Epithelial cell of esophagus (primary cell): ENCODE data around the gene RBM18.

Experiments used
- DNase-seq: peaks from one replicate; pipeline ENCODE4 v3.0.0; 2010; ENCODE audit warnings: low read depth
- H3K4me3 ChIP-seq: 2 replicates; pipeline ENCODE4 v1.5.1; 2011; ENCODE audit warnings: mild to moderate bottlenecking, low read length, control low read depth
- TF ChIP-seq, protein P1 (sequence below): IDR thresholded peaks from 2 replicates; pipeline ENCODE4 v1.5.1; 2011; ENCODE audit warnings: low read depth, mild to moderate bottlenecking, low read length, control low read depth, inconsistent platforms; ENCODE audit not compliant: insufficient read depth; ENCODE audit errors: missing control alignments

Gene RBM18

DNA sequence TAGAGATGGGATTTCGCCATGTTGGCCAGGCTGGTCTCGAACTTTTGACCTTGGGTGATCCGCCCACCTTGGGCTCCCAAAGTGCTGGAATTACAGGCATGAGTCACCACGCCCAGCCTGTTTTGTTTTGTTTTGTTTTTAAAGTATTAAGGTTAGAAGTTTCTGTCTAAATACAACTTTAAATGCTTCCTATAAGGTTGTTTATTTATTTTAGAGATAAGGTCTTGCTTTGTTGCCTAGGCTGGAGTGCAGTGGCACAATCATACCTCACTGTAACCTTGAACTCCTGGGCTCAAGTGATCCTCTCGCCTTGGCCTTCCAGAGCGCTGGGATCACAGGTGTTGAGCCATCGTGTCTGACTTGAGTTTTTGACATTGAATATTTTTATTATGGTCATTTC is 11.5 kb upstream of the RBM18 start:
- TF ChIP-seq, protein P1, sequence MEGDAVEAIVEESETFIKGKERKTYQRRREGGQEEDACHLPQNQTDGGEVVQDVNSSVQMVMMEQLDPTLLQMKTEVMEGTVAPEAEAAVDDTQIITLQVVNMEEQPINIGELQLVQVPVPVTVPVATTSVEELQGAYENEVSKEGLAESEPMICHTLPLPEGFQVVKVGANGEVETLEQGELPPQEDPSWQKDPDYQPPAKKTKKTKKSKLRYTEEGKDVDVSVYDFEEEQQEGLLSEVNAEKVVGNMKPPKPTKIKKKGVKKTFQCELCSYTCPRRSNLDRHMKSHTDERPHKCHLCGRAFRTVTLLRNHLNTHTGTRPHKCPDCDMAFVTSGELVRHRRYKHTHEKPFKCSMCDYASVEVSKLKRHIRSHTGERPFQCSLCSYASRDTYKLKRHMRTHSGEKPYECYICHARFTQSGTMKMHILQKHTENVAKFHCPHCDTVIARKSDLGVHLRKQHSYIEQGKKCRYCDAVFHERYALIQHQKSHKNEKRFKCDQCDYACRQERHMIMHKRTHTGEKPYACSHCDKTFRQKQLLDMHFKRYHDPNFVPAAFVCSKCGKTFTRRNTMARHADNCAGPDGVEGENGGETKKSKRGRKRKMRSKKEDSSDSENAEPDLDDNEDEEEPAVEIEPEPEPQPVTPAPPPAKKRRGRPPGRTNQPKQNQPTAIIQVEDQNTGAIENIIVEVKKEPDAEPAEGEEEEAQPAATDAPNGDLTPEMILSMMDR: no peak
- no peak for DNase-seq
- no peak overlapping the region for H3K4me3 ChIP-seq

DNA sequence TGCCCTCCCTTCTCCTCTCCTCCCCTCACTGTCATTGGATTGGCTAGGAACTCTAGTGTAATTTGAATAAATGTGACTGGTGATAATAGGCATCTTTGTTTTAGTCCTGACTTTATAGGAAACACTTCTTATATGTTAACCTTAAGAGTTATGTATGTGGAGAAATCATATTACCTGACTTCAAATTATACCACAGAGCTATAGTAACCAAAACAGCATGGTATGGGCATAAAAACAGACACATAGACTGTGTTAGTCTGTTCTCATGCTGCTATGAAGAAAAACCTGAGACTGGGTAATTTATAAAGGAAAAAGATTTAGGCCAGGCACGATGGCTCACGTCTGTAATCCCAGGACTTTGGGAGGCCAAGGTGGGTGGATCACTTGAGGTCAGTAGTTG is 9.4 kb upstream of the RBM18 start:
- no peak overlapping the region for H3K4me3 ChIP-seq
- TF ChIP-seq, protein P1: no peak

DNA sequence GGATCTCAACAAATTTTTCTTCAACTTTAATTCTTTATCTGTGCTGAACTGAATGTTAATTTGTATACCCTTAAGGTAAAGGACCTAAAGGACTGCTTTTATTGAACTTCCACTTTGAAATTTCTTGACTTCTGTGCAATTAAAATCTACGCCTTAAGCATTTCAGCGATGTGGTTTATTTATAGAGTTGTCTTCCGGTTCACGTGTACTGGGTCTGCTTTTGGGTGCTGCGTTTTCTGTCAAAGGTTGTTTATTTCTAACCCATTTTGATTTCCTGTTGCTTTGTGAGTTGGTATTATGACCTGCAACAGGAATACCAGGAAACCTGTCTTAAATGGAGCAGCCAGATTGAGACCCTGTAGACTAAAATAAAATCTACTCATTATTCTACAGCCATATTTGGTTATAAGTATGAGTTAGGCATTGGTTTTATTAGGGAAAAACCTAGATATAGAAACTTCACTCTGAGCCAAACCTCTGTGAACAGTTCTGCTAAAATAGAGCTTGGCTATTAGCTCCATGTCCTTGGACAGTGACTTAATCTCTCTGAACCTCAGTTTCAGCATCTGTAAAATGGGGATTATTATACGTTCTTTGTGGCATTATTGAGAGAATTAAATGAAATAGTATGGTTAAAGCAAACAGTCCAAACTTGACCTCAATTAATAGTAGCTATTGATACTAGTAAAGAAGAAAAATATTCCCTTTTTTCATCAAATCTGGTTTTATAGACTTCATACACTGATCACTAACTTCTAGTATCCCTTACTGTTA is 3.6 kb upstream of the RBM18 start:
- TF ChIP-seq, protein P1: no peak
- DNase-seq: no peak

More for the DNA sequence above, 9.4 kb upstream of the RBM18 start:
- no peak for DNase-seq

DNA sequence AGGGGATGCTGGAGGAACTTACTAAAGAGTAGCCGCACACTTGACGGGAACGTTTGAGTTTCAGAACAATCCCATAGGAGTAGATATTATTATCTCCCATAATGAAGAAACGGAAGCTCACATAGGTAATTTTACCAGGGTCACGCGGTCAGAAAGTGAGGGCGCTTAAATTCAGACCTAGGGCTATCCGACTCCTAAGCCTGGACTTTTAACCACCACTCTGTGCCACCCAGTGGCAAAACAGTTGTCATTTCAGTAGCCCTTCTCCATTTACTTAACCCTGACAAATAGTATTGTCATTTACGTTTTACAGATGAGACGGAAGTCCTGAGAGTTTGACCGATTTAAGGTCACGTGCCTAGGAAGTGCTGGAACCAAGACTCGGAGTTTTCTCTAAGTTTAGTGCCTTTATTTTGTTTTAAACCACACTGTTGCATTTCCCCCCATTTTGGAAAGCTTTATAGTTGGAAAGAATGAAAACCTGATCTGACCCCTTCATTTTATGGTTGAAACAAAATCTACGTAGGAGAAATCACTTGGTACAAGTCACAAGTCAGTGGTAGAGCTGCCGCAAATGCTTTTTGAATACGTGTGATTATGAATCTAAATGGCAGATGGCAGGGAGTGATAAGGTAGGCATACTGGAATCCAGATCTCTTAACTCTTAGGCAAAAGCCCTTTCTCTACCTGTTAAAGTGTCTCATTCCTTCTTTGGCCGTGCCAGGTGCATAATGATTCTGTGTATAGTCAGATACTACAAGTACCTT is 692 bp upstream of the RBM18 start:
- TF ChIP-seq, protein P1: no peak
- peak overlapping the region; percentile 89 for H3K4me3 ChIP-seq
- peak; percentile 36 for DNase-seq

More for the DNA sequence above, 3.6 kb upstream of the RBM18 start:
- no peak overlapping the region for H3K4me3 ChIP-seq

DNA sequence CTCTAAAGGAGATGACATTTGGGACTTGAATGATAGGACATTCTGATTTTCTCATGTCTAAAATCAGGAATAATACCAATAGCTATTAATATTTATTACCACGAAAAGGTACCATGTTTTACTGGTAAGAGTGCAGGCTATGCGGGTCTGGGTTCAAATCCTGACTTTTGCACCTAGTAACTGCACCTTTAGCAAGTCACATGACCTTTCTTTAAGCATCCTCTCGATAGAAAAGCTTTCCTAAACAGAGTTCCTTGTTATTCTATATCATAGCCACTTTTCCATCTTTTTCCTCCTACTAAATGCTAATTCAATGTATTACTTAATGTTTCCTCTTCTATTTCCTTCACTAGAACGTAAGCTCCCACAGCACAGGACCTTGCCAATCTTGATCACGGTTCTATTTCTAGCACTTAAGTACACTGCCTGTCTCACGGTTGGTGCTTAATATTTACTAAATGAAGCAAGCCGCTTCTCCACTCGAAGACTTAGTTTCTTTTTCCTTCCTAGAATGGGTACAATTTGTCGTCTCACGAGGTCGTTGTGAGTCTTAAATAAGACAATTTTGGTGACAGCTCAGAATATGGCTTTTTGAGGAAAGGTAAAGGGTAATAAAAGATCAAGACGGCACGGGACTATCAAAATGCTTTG is 816 bp downstream of the RBM18 start:
- TF ChIP-seq, protein P1: no peak
- peak; percentile 1 for DNase-seq
- peak overlapping the region; percentile 89 for H3K4me3 ChIP-seq

DNA sequence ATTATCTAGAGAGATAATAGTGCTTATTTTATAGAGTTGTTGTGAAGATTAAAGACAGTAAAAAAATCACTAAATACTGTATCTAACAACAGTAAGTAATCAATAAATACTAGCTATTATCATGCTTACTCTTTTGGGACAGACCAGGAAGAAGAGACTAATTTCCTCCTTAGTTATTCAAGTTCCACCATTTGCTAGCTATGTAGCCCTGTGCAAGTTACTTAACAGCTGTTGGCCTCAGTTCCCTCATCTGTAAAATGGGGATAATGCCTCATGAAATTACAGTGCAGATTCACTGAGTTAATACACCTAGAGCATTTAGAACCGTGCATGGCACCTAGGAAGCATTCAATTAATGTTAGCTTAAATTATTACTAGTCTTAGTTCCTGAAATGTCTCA is 2.6 kb downstream of the RBM18 start:
- TF ChIP-seq, protein P1: no peak
- DNase-seq: no peak
- H3K4me3 ChIP-seq: no peak overlapping the region
